ENCODE data around the gene CYP1B1.
"Not testable (repeated sequence)": the region's sequence is repeated elsewhere in the genome, so short reads cannot be mapped to it uniquely, and the experiment has no call there.

The CYP1B1 gene

DNA sequence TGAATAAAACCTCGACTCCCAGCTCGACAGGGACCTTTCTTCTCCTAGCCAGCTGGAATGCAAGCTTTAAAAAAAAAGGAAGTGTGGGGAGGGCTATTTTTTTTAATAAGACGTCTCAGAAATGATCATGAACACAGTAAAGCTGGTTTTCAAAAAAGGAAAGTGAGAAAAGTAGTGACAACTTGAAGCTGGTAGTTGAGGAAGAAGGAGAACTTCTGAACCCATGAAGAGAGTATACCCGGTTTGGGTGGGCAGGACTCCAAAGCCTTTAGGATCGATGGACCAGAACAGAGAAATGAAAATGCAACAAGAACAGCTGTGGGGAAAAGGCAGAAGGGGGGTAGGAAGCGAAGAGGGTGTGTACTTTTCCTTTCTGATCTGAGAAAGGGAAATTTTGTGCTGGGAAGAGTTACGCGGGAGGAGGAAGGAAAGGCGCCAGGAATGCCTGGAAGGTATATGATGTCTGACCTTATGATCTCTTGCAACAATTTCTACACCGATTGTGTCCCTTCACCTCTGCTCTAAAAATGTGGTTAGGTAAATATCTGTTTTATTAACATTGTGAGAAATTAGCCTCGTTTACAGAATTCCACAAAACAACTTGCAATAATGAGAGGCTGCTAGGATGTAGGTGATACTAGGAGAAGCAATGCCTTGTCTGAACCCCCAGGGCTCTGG lies 22.6 kb upstream of the CYP1B1 start:
- no peak for DNase-seq (ENCODE audit: low spot score)

DNA sequence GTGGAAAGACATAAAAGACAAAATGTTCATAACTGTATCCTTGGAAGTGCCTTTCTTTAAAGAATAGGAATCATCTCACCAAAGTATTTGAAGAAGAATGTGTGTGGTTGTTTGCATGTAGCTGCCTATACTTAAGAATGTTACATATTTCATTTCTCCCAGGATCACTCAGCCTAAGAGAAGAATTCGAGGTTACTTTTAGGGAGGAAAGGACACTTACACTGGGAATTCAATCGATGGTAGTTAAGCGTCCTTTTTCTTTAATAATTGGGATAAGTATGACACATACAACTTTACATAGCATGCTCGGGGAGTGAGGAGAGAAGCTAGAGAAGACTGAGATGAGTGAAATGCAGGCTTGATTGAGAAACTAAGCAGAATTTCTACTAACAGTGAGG lies 22.0 kb upstream of the CYP1B1 start:
- no peak for DNase-seq (ENCODE audit: low spot score)

DNA sequence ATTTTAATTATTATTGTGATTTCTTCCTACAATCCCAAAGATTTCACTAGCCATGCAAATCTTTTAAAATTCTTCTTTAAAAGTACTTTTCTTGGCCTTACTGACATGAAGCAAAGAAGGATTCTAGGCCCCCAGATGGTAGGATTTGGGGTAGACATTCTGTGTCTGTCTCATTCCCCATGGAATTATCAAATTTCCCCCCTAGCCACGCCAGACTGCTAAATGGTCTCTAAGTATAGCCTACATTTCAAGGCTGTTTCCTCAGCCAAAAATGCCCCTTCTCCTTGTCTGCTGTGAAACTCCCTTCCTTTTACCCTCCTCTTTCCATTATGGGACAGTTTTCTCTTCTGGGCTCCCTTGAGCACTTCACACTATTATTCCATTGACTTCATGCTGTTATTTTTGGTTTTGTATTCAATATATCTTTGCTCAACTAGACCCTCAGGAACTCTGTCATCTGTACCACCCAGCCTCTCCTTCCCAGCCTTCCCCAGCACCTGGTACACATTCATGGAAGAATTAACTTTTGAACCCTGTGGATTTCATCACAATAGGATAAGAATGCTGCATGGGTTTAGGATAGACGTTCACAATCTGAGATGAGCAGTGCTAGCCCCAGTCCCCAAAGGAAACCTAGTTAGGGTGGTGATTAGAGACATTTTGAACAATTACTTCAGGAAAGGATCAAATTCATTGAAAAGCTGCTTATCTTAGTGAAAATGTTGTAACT lies 21.5 kb upstream of the CYP1B1 start:
- no peak for DNase-seq (ENCODE audit: low spot score)

DNA sequence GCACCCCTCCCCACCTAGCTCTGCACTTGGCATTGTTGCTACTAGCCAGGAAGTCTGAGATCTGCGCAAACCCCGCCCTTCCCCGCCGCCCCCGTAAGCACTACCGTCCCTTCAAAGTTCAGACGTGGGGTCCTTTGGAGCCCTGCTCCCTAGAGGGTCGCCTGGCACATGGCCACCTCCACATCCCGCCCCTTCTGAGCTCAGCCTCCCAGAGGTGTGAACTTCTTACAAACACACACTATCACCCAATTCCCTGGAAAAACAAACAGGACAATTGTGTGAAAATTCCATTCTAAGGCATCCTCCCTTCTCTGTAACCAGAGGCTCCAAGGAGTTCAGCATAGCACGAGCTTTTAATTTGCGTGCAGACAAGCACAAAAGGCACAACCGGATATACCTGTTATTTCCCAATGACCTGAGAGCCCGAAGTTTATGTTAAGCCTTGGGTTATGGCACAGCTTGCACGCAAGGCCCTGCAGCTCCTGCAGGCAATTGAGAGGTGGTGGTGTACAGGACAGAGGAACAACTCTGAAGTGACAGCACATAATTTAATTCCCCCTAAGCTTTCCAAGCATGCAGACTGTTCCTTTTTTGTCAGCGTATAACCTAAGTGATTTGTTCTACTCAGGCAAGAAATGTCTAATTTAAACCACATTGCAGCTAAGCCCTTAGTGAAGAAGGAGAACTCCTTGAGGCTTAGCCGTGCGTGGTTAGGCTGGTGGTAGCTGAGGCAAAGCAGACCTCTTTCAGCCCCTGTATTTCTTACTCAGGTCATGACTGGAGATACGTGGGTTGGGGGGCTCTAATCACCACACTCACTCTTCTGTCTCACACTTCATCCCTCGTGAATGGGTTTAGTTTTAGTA lies 20.3 kb upstream of the CYP1B1 start:
- DNase-seq (ENCODE audit: low spot score): no peak

DNA sequence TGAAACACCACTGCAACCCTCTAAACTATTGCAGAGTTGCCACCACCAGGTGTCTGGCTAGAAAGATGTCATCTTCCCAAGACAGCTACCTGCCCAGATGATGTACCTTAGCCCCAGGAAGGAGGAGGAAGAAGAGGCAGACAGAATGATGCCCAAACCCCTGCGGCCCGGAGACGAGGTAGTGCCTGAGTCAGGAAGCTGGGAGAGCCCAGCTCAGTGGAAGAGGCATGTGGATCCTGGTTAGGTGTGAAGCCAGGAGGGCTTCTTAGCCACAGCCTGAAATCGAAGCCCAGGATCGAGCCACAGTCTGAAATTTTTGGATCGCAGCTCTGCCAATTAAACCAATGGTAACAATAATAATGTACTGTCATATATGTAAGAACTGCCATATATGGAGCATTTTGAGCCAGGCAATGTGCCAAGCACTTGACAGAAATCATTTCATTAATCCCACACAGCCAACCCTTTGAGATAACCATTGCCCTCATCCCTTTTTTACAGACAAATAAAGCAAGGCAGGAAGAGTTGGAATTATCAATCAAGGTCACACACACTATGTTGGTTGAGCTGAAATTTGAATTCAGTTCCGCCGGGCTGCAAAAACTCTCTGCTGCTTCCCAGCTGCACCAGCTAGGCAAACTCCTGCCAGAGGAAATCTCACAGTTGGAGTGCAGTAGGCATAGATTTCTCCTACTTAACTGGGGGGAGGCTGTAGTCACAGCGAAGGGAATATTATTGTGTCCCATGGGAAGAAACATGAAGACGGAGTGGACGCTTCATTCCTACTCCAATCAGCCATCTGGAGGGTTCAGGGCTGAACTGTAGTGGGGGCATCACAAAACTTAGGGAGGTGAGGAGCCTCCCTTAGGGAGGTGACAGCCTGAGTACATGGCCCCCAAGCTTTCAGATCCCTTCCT lies 19.4 kb upstream of the CYP1B1 start:
- no peak for DNase-seq (ENCODE audit: low spot score)

DNA sequence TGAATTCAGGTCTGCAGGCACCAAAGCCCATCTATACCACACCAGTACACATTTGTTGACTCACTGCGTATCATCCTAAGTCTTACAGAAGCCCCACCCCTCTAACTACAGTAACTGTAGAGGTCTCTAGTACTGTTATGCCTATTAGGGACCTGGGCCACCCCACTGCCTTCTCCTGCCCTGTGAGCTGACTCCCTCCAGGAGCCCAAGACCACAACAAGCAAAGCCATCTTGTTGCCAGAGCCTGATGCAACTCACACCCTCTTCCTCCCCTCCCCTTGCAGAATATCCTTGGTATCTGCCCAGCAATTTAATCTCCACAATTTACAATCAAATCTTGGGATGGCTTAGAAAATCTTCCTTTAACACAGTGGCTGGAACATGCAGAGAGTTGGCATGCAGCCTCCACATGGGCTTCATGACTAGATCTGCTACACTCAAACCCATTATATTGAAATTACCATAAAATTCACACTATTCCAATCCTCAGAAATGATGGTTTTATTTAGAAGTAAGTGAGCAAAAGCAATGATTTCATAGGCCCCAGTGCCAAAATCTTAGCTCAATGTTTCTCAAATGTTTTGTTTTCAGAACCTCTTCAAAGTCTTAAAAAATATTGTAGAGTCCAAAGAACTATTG lies 17.7 kb upstream of the CYP1B1 start:
- no peak for DNase-seq (ENCODE audit: low spot score)

DNA sequence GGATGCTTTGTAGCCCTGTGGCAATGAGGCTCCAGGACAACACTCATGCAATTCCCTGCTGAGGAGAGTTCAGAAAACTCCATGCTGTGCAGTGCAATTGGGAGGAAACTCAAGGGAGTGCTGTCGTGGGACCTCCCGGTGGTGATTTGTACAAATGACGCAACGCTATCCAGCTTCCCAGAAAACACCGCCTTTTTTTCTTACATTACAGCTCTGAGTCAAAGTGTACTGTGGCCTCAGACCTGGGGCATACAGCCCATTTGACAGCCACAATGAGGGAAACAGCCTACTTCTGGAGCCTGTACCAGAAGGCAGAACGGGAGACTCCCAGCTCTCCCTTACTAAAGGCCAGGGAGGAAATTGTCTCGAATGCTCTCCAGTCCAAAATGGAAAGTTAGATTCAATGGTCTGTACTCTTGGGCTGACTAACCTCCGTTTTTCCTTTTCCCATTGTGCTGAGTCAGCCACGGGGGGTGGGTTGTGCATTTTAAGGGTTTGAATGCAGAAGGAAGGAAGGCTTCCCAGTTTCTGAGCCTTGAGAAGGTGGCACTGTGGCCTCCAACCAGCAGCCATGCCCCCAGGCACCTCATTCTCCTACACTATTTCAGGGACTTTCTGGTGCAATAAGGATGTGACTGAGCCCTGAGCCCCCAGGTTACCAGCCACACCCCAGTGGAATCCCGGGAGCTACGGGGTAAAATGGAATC lies 16.4 kb upstream of the CYP1B1 start:
- no peak for DNase-seq (ENCODE audit: low spot score)

DNA sequence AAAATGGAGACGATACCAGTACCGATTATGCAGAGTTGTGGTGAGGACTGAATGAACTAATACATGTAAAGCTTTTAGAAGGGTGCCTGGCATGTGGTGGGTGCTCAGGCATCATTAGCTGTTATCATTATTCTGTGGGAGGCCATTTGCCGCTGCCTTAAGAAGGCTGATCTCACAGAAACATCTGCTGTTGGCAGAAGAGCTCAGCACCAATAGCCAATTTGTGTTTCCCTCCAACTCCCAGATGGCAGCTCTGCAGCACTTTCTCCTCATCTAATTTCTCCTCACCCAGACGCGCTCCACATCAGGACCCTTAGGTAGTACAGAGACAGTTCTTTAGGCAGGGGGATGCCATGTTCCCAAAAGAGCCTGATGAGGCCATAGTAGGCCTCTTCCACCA lies 15.8 kb upstream of the CYP1B1 start:
- no peak for DNase-seq (ENCODE audit: low spot score)

DNA sequence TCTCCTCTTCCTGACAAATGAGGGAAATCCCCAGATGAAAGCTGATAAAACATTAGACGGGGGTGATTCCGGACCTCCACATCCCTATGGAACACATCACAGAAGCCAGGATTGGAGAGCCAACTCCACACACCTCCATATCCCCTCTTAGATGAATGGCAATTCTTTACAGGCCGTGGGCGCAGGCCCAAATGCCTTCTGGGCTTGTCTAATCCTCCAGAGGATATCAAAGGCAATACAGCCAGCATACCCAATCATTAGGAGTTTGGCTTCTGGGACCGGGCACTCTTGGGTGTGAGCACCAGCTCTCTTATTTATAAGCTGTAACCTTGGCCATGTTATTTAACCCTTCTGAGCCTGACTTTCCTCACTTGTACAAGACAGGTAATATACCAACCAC lies 15.0 kb upstream of the CYP1B1 start:
- no peak for DNase-seq (ENCODE audit: low spot score)

DNA sequence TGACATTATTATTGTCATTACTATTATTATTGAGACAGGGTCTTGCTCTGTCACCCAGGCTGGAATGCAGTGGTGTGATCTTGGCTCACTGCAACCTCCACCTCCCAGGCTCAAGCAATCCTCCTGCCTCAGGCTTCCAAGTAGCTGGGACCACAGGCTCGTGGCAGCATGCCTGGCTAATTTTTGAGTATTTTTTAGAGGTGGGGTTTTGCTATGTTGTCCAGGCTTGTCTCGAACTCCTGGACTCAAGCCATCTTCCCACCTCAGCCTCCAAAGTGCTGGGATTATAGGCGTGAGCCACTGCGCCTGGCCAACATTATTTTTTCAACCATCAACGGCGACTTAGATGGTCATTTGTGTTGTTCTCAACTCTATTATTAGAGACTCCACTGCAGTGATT lies 14.3 kb upstream of the CYP1B1 start:
- not testable (repeated sequence) for DNase-seq (ENCODE audit: low spot score)

DNA sequence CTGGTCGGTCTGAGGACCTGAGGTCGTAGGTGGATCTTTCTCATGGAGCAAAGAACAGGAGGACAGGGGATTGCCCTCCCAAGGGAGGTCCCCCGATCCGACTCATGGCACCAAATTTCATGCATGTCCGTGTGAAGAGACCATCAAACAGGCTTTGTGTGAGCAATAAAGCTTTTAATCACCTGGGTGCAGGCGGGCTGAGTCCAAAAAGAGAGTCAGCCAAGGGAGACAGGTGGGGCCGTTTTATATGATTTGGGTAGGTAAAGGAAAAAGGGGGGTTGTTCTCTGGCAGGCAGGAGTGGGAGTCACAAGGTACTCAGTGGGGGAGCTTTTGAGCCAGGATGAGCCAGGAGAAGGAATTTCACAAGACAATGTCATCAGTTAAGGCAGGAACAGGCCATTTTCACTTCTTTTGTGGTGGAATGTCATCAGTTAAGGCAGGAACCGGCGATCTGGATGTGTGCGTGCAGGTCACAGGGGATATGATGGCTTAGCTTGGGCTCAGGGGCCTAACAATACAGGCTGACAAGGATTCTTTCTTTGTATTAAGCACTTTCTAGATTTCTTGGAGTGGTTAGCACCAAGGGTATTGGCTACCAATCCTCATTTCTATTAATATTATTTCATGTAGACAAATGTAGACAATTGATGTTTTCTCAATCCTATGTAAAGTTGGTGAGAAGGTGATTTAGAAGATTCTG lies 10.2 kb upstream of the CYP1B1 start:
- DNase-seq (ENCODE audit: low spot score): not testable (repeated sequence)

DNA sequence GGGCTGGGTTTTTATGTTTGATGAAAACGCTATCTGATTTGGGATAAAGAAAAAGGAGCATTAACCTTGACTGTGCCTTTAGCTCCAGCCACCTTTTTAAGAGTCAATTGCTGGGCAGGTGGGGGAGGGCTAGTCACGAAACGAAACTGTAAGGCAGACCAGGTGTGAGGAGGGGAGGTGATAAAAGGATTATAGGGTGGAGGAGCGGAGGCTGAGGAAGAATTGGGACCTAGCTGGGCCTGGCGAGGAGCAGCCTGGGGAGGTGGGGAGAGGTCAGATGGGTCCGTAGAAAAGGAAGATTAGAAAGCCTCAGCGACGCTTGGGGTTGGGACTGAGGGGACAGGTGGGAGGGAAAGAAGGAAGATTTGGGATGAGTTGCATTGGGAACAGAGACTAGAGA lies 8.6 kb upstream of the CYP1B1 start:
- not testable (repeated sequence) for DNase-seq (ENCODE audit: low spot score)

DNA sequence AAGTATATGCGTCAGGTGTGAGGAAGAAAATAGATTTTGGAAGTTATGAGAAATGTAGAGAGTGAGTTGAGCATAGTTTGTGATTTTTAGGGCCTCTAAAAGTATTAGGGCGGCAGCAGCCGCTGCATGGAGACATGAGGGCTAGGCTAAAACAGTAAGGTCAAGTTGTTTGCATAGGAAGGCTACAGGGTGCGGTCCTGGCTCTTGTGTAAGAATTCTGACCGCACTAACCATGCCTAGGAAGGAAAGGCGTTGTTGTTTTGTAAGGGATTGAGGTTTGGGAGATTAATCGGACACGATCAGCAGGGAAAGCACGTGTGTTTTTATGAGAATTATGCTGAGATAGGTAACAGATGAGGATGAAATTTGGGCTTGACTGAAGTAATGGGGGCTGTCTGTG lies 6.8 kb upstream of the CYP1B1 start:
- DNase-seq (ENCODE audit: low spot score): not testable (repeated sequence)

DNA sequence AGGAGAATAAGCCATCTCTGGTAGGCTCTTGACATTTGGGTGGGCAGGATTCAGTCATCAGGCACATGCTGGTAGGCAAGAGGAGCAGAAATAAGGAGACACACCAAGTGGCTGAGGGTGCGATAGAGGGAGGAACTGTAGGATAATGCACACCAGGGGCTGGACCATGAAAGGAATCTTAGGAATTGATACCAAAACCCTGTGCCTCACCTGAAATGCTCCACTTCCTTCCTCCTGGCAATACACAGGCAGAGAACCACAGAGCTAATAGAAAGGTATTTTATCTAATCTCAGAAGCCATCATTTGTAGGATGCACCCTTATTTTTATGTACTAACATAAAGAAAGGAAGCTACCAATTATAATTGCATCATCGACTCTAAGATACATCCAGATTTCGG lies 4.4 kb upstream of the CYP1B1 start:
- no peak for DNase-seq (ENCODE audit: low spot score)

DNA sequence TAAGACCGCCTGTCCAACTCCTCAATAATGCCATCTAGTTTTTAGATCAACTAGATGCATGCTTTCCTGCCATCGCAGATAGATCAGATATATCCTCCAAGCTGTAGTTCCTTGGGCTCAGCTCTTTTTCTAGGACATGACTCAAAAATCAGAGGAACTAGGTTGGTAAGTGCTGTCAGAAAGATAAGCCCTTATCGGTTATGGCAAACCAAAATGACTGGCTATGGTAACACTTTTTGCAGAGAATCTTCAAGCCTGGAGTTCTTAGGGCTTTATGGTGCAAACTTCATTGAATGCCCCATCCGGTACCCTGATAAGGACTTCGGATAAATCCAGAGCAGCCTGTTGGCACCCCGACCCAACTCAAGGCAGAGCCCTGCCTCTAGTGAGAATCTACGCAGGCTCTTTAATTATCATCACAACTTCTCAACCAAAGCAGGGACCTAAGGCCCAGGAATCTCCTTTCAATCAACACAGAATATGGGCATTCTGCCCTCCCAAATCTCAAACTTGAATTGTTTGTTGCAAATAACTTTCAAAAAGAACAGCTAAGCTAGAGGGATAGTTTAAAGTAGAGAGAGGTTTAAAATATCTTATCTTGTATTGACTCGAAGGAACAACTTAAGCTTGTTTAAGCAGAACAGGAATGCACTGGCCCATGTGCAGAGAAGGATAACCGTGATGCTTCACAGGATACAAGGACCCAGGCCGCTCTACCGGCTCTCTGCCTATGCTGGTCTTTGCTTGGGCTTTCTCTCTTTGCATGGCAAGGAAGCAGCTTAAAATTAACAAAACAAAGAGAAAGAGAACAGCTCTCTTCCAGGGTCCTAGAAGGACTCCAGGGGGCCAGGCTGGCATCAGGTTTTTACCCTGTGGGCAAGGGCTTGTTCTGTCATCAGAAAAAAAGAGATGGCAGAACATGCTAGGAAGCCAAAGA lies 3.4 kb upstream of the CYP1B1 start:
- DNase-seq (ENCODE audit: low spot score): no peak

DNA sequence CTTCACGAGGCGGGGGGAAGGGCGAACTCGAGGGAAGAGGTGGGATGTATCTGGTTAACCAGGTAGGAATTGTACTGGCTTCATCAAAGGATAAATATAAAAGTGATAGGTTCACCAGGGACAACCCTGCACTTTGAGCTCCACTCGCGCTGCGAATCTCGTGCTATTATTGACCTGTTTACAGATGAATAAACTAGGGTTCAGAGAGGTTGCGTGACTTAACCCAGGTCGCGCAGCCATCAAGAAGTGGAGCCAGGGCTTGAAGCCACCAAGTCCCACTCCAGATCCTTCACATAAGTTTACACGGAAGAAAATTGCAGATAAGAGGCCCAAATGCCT lies 1.4 kb upstream of the CYP1B1 start:
- no peak for DNase-seq (ENCODE audit: low spot score)

DNA sequence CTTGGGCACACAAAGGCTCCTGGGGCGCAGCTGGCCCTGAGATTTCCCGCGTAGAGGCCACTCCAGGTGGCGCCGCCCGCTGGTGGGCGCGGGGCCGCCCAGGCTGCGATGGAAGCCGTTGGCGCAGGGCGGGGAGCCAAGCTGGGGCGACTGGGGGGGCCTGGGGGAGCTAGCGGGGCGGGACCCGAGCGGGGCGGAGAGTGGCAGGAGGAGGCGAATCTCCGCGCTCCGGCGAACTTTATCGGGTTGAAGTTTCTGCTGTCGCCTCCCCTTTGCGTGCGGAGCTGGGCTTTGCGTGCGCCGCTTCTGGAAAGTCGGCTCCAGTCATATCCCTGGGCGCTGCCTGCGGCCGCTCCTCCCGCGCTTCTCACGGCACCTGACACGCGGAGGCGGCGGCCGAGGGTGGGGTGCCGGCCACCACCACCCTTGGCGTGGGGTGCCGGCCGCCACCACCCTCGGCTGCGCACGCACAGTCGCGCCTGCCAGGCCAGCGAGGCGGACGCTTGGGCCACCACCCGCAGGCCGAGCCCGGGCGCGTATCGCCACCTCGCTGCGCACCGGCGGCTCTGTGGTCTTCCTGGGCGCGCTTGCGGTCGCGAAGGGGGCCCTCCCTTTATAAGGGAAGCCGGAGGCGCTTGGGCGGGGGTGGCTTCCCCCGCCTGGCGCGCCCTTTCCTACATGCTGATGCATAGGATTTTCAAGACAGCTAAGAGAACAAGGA lies 919 bp upstream of the CYP1B1 start:
- DNase-seq (ENCODE audit: low spot score): no peak

DNA sequence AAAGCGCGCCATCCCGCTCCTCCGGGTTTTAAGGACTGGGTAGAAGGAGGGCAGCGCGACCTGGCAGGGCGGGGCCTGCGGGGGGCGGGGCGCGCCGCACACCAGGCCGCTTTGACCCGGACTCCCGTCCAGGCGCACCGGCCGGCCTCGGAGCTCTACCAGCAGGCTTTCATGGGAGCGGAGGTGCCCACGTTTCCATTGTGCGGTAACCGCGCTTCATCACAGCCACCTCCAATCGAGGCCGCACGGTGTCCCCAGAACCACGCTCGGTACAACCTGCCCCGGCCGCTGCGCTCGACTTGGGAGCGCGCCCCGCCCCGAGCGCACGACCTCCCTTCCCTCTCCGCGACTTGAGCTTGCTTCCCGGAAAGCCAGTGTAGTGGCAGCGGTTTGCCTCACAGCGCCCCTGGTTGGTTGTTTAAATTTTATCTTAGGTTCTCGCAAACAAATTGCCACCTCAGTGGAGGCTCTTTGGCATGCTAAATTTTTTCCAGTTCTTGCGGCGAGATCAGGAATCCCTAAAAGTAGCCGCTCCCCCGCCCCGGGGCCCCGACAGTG lies 280 bp upstream of the CYP1B1 start:
- peak; percentile 3 for DNase-seq (ENCODE audit: low spot score)
